Stomach (tissue), 19 donors: ENCODE results near the gene GANAB. TPM values are rescaled to one million over a fixed set of nuclear protein-coding genes. Genes with fewer than 3 reads are reported as not detected.
A peak's percentile ranks its signal among the peaks of the same experiment; 100 is the strongest.
"Not testable (repeated sequence)": the region's sequence is repeated elsewhere in the genome, so short reads cannot be mapped to it uniquely, and the experiment has no call there.

Experiments
- DNase-seq, 2 donors: peaks; one replicate each; pipeline versions ENCODE4 v3.0.0 to v3.0.0-alpha.2; 2013 to 2019
- H3K27ac ChIP-seq, 5 donors: fragments of 200-600 bp in 4 of 5; sonication (generic) in 4 of 5; one replicate each; pipeline ENCODE4 v1.5.1; 2013 to 2019; ENCODE audit warnings: mild to moderate bottlenecking in 1 of 5, moderate library complexity in 1 of 5
- H3K27me3 ChIP-seq, 3 donors: fragments of 200-600 bp; sonication (generic); one replicate each; pipeline ENCODE4 v1.5.1; 2017 to 2019; ENCODE audit warnings: mixed run types in 1 of 3
- H3K36me3 ChIP-seq, 4 donors: fragments of 200-600 bp; sonication (generic); 1 replicate in 3 of 4; 2 replicates in 1 of 4; pipeline ENCODE4 v1.5.1; 2016 to 2019
- H3K4me1 ChIP-seq, 4 donors: fragments of 200-600 bp; sonication (generic); one replicate each; pipeline ENCODE4 v1.5.1; 2016 to 2019
- H3K4me3 ChIP-seq, 4 donors: fragments of 200-600 bp; sonication (generic) in 3 of 4; one replicate each; pipeline ENCODE4 v1.5.1; 2016 to 2019; ENCODE audit warnings: mild to moderate bottlenecking in 1 of 4
- H3K9me3 ChIP-seq, 4 donors: fragments of 200-600 bp; sonication (generic); one replicate each; pipeline ENCODE4 v1.5.1; 2016 to 2019
- EP300 ChIP-seq: sonication (generic); formaldehyde crosslinking; IDR thresholded peaks from one replicate; pipeline ENCODE4 v1.6.1; 2017; ENCODE audit warnings: antibody characterized with exemption
- POLR2A ChIP-seq, 4 donors: fragments of 450-650 bp; IDR thresholded peaks; one replicate each; pipeline ENCODE4 v1.6.1; 2016; ENCODE audit warnings: antibody characterized with exemption in 4 of 4, control low read depth in 2 of 4, mild to moderate bottlenecking in 1 of 4, moderate library complexity in 1 of 4
- POLR2AphosphoS5 ChIP-seq, 3 donors: sonication (generic); formaldehyde crosslinking; IDR thresholded peaks; one replicate each; pipeline ENCODE4 v1.6.1; 2016; ENCODE audit warnings: antibody characterized with exemption in 3 of 3
- WGBS, 5 donors: extraction: QIAGEN DNeasy Blood & Tissue Kit in 3 of 5; methylation state at CpG; one replicate each; pipeline versions ENCODE4 v1.1.5 to v1.1.7; 2013 to 2018; 5-methylcytosine and 5-hydroxymethylcytosine counted together
- intact Hi-C: fragments of 100-400 bp; cut with DNase I; formaldehyde crosslinking; loops from one replicate; pipeline ENCODE4 v1.15.1; 2023; ENCODE audit warnings: low total_unique reads
- long read RNA-seq, 10 donors: transcript quantifications; one replicate each; lab custom pipeline, GENCODE V29; 2026
- polyA plus RNA-seq, 3 donors: library from polyadenylated mRNA; stranded (reverse); fragments of 200-250 nt; gene quantifications; one replicate each; pipeline ENCODE4 v1.2.3, GENCODE V29; 2013
- total RNA-seq, 5 donors: library from RNA; depleted of rRNA; stranded (reverse); fragments of >200 nt; gene quantifications; one replicate each; pipeline versions ENCODE4 v1.1.0 to v1.2.3, GENCODE V29; 2014 to 2016
- TF ChIP-seq, protein P1 (sequence below), 7 experiments: fragments of 450-650 bp in 4 of 7; fragments of 200-600 bp in 3 of 7; sonication (generic) in 3 of 7; IDR thresholded peaks; one replicate each; pipeline ENCODE4 v1.5.1; 2016 to 2019; ENCODE audit warnings: antibody characterized with exemption in 7 of 7, control low read depth in 2 of 7, mild to moderate bottlenecking in 1 of 7
- donor health status: healthy with polysubstance abuse.
- donor health status: Bipolar disorder and iron deficiency.
- donor health status: healthy.

GANAB gene
- total RNA-seq (100 to 1,000 TPM in 2 of 5 donors, 10 to 100 TPM in 3; 66.0 to 155 (median 95.5) TPM), polyA plus RNA-seq (10 to 100 TPM; 21.4 to 70.7 (median 66.2) TPM)
- long read RNA-seq, donor 1, partial matches to known transcripts, result 8 of 13 reads
- long read RNA-seq, donor 1, other reads (novel, unspliced or antisense), result 0 of 13 reads
- long read RNA-seq, donor 2, transcript GANAB-202 (24 exons, 3,608 nt), result major isoform, 5 of 21 reads
- long read RNA-seq, donor 2, partial matches to known transcripts, result 14 of 21 reads
- long read RNA-seq, donor 2, other reads (novel, unspliced or antisense), result 0 of 21 reads
- long read RNA-seq, donor 3, partial matches to known transcripts, result 0 of 6 reads
- long read RNA-seq, donor 3, other reads (novel, unspliced or antisense), result 0 of 6 reads
- long read RNA-seq, donor 4, partial matches to known transcripts, result 0 of 2 reads
- long read RNA-seq, donor 4, other reads (novel, unspliced or antisense), result 0 of 2 reads
- long read RNA-seq, donor 5, transcript GANAB-202 (24 exons, 3,608 nt), result major isoform, 6 of 29 reads
- long read RNA-seq, donor 5, partial matches to known transcripts, result 16 of 29 reads
- long read RNA-seq, donor 5, other reads (novel, unspliced or antisense), result 0 of 29 reads
- long read RNA-seq, donor 6, transcript GANAB-202 (24 exons, 3,608 nt), result major isoform, 11 of 65 reads
- long read RNA-seq, donor 6, partial matches to known transcripts, result 49 of 65 reads
- long read RNA-seq, donor 6, other reads (novel, unspliced or antisense), result 0 of 65 reads
- long read RNA-seq, donor 7, transcript GANAB-202 (24 exons, 3,608 nt), result major isoform, 7 of 20 reads
- long read RNA-seq, donor 7, transcript GANAB-208 (4 exons, 608 nt), result minor isoform, 5 of 20 reads
- long read RNA-seq, donor 7, partial matches to known transcripts, result 5 of 20 reads
- long read RNA-seq, donor 7, other reads (novel, unspliced or antisense), result 0 of 20 reads
- long read RNA-seq, donor 8, transcript GANAB-202 (24 exons, 3,608 nt), result major isoform, 10 of 39 reads
- long read RNA-seq, donor 8, partial matches to known transcripts, result 12 of 39 reads
- long read RNA-seq, donor 8, other reads (novel, unspliced or antisense), result 13 of 39 reads
- long read RNA-seq, donor 9, transcript GANAB-208 (4 exons, 608 nt), result major isoform, 6 of 33 reads
- long read RNA-seq, donor 9, partial matches to known transcripts, result 23 of 33 reads
- long read RNA-seq, donor 9, other reads (novel, unspliced or antisense), result 0 of 33 reads
- long read RNA-seq, donor 10, partial matches to known transcripts, result 0 of 3 reads
- long read RNA-seq, donor 10, other reads (novel, unspliced or antisense), result 0 of 3 reads

- 0% methylated on average over 40 to 73 of the region's 73 CpGs for WGBS, 5 donors
These were observed at the start of gene GANAB for GRCh38 chr11:62645946-62646824. TSS of gene GANAB (minus strand) at chr11:62646613. CDS start at chr11:62646599, 14 bp downstream.

DNA sequence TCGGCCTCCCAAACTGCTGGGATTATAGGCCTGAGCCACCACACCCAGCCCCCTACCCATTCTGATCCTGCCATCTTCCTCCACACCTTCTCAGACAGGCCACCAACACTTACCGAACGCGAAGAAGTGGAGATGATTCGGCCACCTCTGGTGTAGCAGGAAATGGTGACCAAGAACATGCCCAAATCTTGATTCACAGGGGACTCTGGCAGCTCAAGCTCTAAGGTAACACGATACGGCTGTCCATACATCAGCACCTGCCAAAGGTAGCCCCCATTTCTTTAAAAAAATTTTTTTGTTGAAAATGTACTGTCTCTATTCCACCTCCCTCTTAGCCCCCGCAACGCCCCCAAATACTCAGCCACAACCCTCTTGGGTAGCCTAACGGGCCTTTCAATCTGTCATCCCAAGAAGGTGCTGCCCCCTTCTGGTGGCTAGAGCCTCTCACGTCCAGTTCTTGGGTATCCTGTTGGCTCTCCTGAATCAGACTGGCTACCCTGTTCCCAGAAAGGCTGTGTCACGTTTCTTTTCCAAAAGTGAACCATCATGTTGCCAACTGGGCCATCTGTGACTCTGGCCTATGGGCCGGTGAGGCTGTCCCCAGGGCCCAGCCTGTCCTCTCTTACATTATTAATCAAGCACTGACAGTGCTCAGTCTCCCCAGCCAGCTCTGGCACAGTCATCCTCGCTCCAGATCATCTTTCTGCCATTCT, 48.2 kb upstream of the GANAB start:
- H3K4me1 ChIP-seq, result peaks cover 0 to 9% (median 4%) of the 10 kb centered on the region in 4 donors
- 44 to 55% (median 50%) methylated on average over 14 of the region's 14 CpGs for WGBS, 5 donors
- DNase-seq, result peak; percentile 85 to 92
- no peak overlapping the region for H3K27ac ChIP-seq
- H3K9me3 ChIP-seq, result no peaks in the 10 kb centered on the region
- H3K4me3 ChIP-seq, result no peak overlapping the region
- intact Hi-C loops, result loop anchor here (10.0 kb wide), 1 partner anchor 300 kb away; no protein-coding TSS in a partner anchor
- TF ChIP-seq, protein P1, sequence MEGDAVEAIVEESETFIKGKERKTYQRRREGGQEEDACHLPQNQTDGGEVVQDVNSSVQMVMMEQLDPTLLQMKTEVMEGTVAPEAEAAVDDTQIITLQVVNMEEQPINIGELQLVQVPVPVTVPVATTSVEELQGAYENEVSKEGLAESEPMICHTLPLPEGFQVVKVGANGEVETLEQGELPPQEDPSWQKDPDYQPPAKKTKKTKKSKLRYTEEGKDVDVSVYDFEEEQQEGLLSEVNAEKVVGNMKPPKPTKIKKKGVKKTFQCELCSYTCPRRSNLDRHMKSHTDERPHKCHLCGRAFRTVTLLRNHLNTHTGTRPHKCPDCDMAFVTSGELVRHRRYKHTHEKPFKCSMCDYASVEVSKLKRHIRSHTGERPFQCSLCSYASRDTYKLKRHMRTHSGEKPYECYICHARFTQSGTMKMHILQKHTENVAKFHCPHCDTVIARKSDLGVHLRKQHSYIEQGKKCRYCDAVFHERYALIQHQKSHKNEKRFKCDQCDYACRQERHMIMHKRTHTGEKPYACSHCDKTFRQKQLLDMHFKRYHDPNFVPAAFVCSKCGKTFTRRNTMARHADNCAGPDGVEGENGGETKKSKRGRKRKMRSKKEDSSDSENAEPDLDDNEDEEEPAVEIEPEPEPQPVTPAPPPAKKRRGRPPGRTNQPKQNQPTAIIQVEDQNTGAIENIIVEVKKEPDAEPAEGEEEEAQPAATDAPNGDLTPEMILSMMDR (IDR thresholded peaks at IDR 0.05), result peak in 5 of 7 experiments; percentile 51 to 79 (median 71)
- TF ChIP-seq EP300 (no peak), POLR2AphosphoS5 (IDR thresholded peaks at IDR 0.05) (peak in 1 of 3 donors; percentile 66), POLR2A (IDR thresholded peaks at IDR 0.05) (no peak)
- peaks cover 31 to 50% (median 49%) of the 10 kb centered on the region in 4 donors for H3K36me3 ChIP-seq
- H3K27me3 ChIP-seq, result no peaks in the 10 kb centered on the region

More at GRCh38 chr11:62645946-62646824, at the start of gene GANAB:
- intact Hi-C loops, result no loop called here
- Histone ChIP-seq H3K4me3 (peak within 1 kb of the TSS; percentile 68 to 98 (median 84)), H3K36me3 (peaks cover 40 to 62% (median 55%) of the 10 kb centered on the region in 4 donors), H3K9me3 (no peaks in the 10 kb centered on the region), H3K4me1 (peaks cover 21 to 52% (median 39%) of the 10 kb centered on the region in 4 donors), H3K27me3 (no peaks in the 10 kb centered on the region), H3K27ac (peak within 1 kb of the TSS; percentile 89 to 94 (median 92))
- peak; percentile 99 to 100 for DNase-seq
- TF ChIP-seq, protein P1 (IDR thresholded peaks at IDR 0.05), result no peak
- peak; percentile 85 to 94 (median 87) for TF ChIP-seq POLR2AphosphoS5 (IDR thresholded peaks at IDR 0.05)
- TF ChIP-seq POLR2A (IDR thresholded peaks at IDR 0.05), result peak in 2 of 4 donors; percentile 36 to 62

DNA sequence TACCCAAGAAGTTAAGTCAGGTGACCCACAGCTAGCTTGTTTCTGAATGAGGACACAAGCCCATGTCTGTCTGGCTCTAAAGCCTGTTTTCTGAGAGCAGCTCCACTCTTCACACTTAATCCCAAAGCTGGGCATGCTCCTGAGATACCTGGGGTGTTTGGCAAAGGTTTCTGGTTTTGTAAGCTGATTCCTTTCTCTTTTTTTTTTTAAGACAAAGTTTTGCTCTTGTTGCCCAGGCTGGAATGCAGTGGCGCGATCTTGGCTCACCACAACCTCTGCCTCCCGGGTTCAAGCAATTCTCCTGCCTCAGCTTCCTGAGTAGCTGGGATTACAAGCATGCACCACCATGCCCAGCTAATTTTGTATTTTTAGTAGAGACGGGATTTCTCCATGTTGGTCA, 47.2 kb upstream of the GANAB start:
- Histone ChIP-seq H3K4me1 (peaks cover 0 to 10% (median 4%) of the 10 kb centered on the region in 4 donors), H3K36me3 (peaks cover 31 to 50% (median 49%) of the 10 kb centered on the region in 4 donors)
- H3K4me3 ChIP-seq, H3K27me3 ChIP-seq, H3K27ac ChIP-seq, H3K9me3 ChIP-seq, DNase-seq: not testable (repeated sequence)
- WGBS, 5 donors, result 75 to 89% (median 83%) methylated on average over 4 of the region's 4 CpGs
- intact Hi-C loops, result loop anchor here (10.0 kb wide), 1 partner anchor 299 kb away; no protein-coding TSS in a partner anchor
